Endothelial cell of umbilical vein (primary cell): Measurements from ENCODE around the gene SRP68. TPM values are rescaled to one million over a fixed set of nuclear protein-coding genes. Genes with fewer than 3 reads are reported as not detected.

Source experiments
- BruUV-seq: library from RNA; stranded (reverse); fragments of 400-500 nt; replicated peaks from 2 replicates; lab custom pipeline; 2021; lab: Mats Ljungman, UMichigan
- CTCF ChIA-PET: fragments of 300-600, 350-600 bp; sonication (Branson Sonifier 250); formaldehyde crosslinking; loops from one replicate; lab custom pipeline; 2021; ENCODE audit warnings: antibody characterized with exemption, inconsistent platforms; lab: Charles Lee
- POLR2A ChIA-PET: fragments of 300-600, 350-600 bp; sonication (Branson Sonifier 250); formaldehyde crosslinking; loops from one replicate; lab custom pipeline; 2021; ENCODE audit warnings: antibody characterized with exemption, inconsistent platforms; lab: Charles Lee
- DNase-seq: peaks from one replicate; pipeline ENCODE4 v3.0.0-alpha.2; 2011; ENCODE audit warnings: low read depth, low spot score
- FAIRE-seq: peaks from 2 replicates; lab custom pipeline; 2011; peaks lifted over from hg19 to GRCh38; lab: Jason Lieb, UNC
- H2AFZ ChIP-seq: 2 replicates; pipeline ENCODE4 v1.6.0; 2012; ENCODE audit warnings: low read depth, low read length, control low read depth, inconsistent platforms
- H3K27ac ChIP-seq: 2 replicates; pipeline ENCODE4 v1.5.1; 2011; ENCODE audit warnings: low read depth, mild to moderate bottlenecking, control low read depth, low read length, moderate library complexity; ENCODE audit not compliant: insufficient read depth
- H3K27me3 ChIP-seq, 2 experiments: 2 replicates each; pipeline versions ENCODE4 v1.6.0 to v1.6.1; 2011; ENCODE audit warnings: low read length in 2 of 2, mixed read lengths in 1 of 2; ENCODE audit not compliant: control insufficient read depth in 2 of 2, insufficient read depth in 2 of 2
- H3K36me3 ChIP-seq, 2 experiments: 2 replicates in 1 of 2; 3 replicates in 1 of 2; pipeline ENCODE4 v1.5.1; 2011; ENCODE audit warnings: low read length in 2 of 2, mild to moderate bottlenecking in 1 of 2, moderate library complexity in 1 of 2; ENCODE audit not compliant: control insufficient read depth in 2 of 2, insufficient read depth in 2 of 2; ENCODE audit errors: extremely low read depth in 1 of 2
- H3K4me1 ChIP-seq: 3 replicates; pipeline ENCODE4 v1.5.1; 2011; ENCODE audit warnings: mild to moderate bottlenecking, low read length; ENCODE audit not compliant: control insufficient read depth, insufficient read depth; ENCODE audit errors: extremely low read depth
- H3K4me2 ChIP-seq: 2 replicates; pipeline ENCODE4 v1.6.1; 2011; ENCODE audit warnings: low read length, control low read depth, mixed read lengths; ENCODE audit not compliant: insufficient read depth
- H3K4me3 ChIP-seq, 3 experiments: fragments of 200-600 bp in 1 of 3; sonication (generic), shearing (Covaris generic) in 1 of 3; replicated peaks in 1 of 3; 2 replicates each; pipeline ENCODE4 v1.5.1; 2011 to 2016; ENCODE audit warnings: control low read depth in 3 of 3, low read length in 3 of 3, mild to moderate bottlenecking in 2 of 3, inconsistent platforms in 1 of 3, low read depth in 1 of 3, moderate library complexity in 1 of 3; ENCODE audit not compliant: insufficient read depth in 1 of 3
- H3K79me2 ChIP-seq: 2 replicates; pipeline ENCODE4 v1.6.0; 2012; ENCODE audit warnings: low read length, inconsistent platforms; ENCODE audit not compliant: control insufficient read depth, insufficient read depth
- H3K9ac ChIP-seq: replicated peaks from 2 replicates; pipeline ENCODE3; 2011; ENCODE audit warnings: low read length, control low read depth; ENCODE audit not compliant: insufficient read depth; ENCODE audit errors: extremely low read depth
- H3K9me1 ChIP-seq: replicated peaks from 3 replicates; pipeline ENCODE4 v1.6.0; 2011; ENCODE audit warnings: mild to moderate bottlenecking, low read length; ENCODE audit not compliant: control insufficient read depth, insufficient read depth; ENCODE audit errors: extremely low read depth
- H3K9me3 ChIP-seq: replicated peaks from 2 replicates; pipeline ENCODE4 v1.5.1; 2012; ENCODE audit warnings: low read length, inconsistent platforms; ENCODE audit not compliant: control insufficient read depth, insufficient read depth
- H4K20me1 ChIP-seq: replicated peaks from 2 replicates; pipeline ENCODE3; 2011; ENCODE audit warnings: mild to moderate bottlenecking, low read length; ENCODE audit not compliant: control insufficient read depth, insufficient read depth; ENCODE audit errors: extremely low read depth
- EZH2 ChIP-seq: IDR thresholded peaks from 2 replicates; pipeline ENCODE4 v1.6.1; 2012; ENCODE audit warnings: borderline replicate concordance, low read depth, mild to moderate bottlenecking, moderate library complexity, low read length, inconsistent platforms; ENCODE audit not compliant: severe bottlenecking
- FOS ChIP-seq: IDR thresholded peaks from 2 replicates; pipeline ENCODE4 v1.6.1; 2011; ENCODE audit warnings: mild to moderate bottlenecking, low read length, moderate library complexity, borderline replicate concordance; ENCODE audit not compliant: insufficient read depth
- GATA2 ChIP-seq: IDR thresholded peaks from 2 replicates; pipeline ENCODE4 v1.7.0; 2011; ENCODE audit warnings: low read depth, mild to moderate bottlenecking, moderate library complexity, mixed read lengths, low read length; ENCODE audit not compliant: insufficient read length, insufficient read depth
- JUN ChIP-seq: IDR thresholded peaks from 2 replicates; pipeline ENCODE4 v1.6.1; 2011; ENCODE audit warnings: borderline replicate concordance, low read depth; ENCODE audit not compliant: insufficient read length, insufficient read depth
- MYC ChIP-seq: IDR thresholded peaks from one replicate; pipeline ENCODE4 v1.6.1; 2011; ENCODE audit warnings: mild to moderate bottlenecking, low read depth, low read length
- POLR2A ChIP-seq: IDR thresholded peaks from 2 replicates; pipeline ENCODE4 v1.6.1; 2012; ENCODE audit warnings: low read depth, mild to moderate bottlenecking, control low read depth, low read length
- POLR2AphosphoS5 ChIP-seq: IDR thresholded peaks from 2 replicates; pipeline ENCODE4 v1.6.1; 2012; ENCODE audit warnings: low read depth, mild to moderate bottlenecking, control low read depth, low read length, moderate library complexity; ENCODE audit not compliant: insufficient read depth
- dilution Hi-C: fragments of 300-500 bp; cut with MboI; formaldehyde crosslinking; loops from one replicate; pipeline ENCODE4 v1.15.0; 2019; ENCODE audit warnings: low sequenced_read_pairs; ENCODE audit not compliant: extremely low pct_ligation_motif_present
- intact Hi-C: fragments of 100-400 bp; cut with micrococcal nuclease; formaldehyde crosslinking; loops from one replicate; pipeline ENCODE4 v1.10.0; 2022
- polyA plus RNA-seq, 4 experiments: library from polyadenylated mRNA; depleted of rRNA in 3 of 4; stranded (reverse) in 3 of 4; unstranded in 1 of 4; fragments of >200 nt; gene quantifications; 2 replicates each; pipeline versions ENCODE4 v1.2.1 to v1.2.3, GENCODE V29; 2011 to 2012; ENCODE audit warnings: missing spikeins in 1 of 4
- total RNA-seq: library from RNA; stranded (reverse); gene quantifications from 2 replicates; pipeline ENCODE4 v1.2.3, GENCODE V29; 2021
- TF ChIP-seq, protein P1 (sequence below): IDR thresholded peaks from 2 replicates; pipeline ENCODE4 v1.6.1; 2011; ENCODE audit not compliant: insufficient read depth, insufficient read length
- TF ChIP-seq, protein P2 (sequence below), 2 donors: IDR thresholded peaks; 1 replicate in 1 of 2; 2 replicates in 1 of 2; pipeline ENCODE4 v1.5.1; 2011; ENCODE audit warnings: low read length in 2 of 2, mild to moderate bottlenecking in 2 of 2, moderate library complexity in 2 of 2, control low read depth in 1 of 2, inconsistent platforms in 1 of 2, low read depth in 1 of 2; ENCODE audit not compliant: insufficient read depth in 1 of 2; ENCODE audit errors: extremely low read depth in 1 of 2

Gene SRP68
- total and polyA plus RNA-seq, 2 donors (not counting 3 experiments of a cell fraction or from before 2014, with no cell fraction given) = 64.6 to 81.7 TPM

- intact Hi-C loops = no loop called here
- peaks cover 0 to 4% of the 10 kb centered on the region in 2 experiments for H3K36me3 ChIP-seq
- H2AFZ ChIP-seq = no peak overlapping the region
- ChIA-PET CTCF (interaction anchor here (2.8 to 5.0 kb wide), 2 partner anchors 12 to 15 kb away, joined by 21 to 35 read pairs; no protein-coding TSS in a partner anchor), POLR2A (no interaction called here)
- no peaks in the 10 kb centered on the region for H3K79me2 ChIP-seq
- H3K4me2 ChIP-seq = no peak overlapping the region
- TF ChIP-seq, protein P1, sequence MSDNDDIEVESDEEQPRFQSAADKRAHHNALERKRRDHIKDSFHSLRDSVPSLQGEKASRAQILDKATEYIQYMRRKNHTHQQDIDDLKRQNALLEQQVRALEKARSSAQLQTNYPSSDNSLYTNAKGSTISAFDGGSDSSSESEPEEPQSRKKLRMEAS = no peak
- TF ChIP-seq MYC = no peak
- TF ChIP-seq GATA2 = no peak
- no peak for TF ChIP-seq FOS
- no peak for TF ChIP-seq JUN
- TF ChIP-seq POLR2A = no peak
- no peak for TF ChIP-seq POLR2AphosphoS5
- TF ChIP-seq EZH2 = no peak
- TF ChIP-seq, protein P2, sequence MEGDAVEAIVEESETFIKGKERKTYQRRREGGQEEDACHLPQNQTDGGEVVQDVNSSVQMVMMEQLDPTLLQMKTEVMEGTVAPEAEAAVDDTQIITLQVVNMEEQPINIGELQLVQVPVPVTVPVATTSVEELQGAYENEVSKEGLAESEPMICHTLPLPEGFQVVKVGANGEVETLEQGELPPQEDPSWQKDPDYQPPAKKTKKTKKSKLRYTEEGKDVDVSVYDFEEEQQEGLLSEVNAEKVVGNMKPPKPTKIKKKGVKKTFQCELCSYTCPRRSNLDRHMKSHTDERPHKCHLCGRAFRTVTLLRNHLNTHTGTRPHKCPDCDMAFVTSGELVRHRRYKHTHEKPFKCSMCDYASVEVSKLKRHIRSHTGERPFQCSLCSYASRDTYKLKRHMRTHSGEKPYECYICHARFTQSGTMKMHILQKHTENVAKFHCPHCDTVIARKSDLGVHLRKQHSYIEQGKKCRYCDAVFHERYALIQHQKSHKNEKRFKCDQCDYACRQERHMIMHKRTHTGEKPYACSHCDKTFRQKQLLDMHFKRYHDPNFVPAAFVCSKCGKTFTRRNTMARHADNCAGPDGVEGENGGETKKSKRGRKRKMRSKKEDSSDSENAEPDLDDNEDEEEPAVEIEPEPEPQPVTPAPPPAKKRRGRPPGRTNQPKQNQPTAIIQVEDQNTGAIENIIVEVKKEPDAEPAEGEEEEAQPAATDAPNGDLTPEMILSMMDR (IDR thresholded peaks at IDR 0.05; ENCODE audit: extremely low read depth in 1 of 2, insufficient read depth in 1 of 2, low read depth in 1 of 2, low read length in 2 of 2) = no peak
- H3K27ac ChIP-seq = no peak overlapping the region
- dilution Hi-C loops = no loop called here
- BruUV-seq = no TSS peak
- H3K27me3 ChIP-seq = no peaks in the 10 kb centered on the region
- no peaks in the 10 kb centered on the region for H3K9me3 ChIP-seq
- H3K4me1 ChIP-seq = peaks cover 3% of the 10 kb centered on the region
- H3K9ac ChIP-seq = no peak overlapping the region
- H3K9me1 ChIP-seq = no peaks in the 10 kb centered on the region
- H4K20me1 ChIP-seq = no peaks in the 10 kb centered on the region
- DNase-seq (no peak), FAIRE-seq (no peak)
- no peak overlapping the region for H3K4me3 ChIP-seq
These were observed 74.0 kb downstream of the SRP68 start for GRCh38 chr17:75998327-75998795.
